ENCODE results near the gene INSR.

DNA sequence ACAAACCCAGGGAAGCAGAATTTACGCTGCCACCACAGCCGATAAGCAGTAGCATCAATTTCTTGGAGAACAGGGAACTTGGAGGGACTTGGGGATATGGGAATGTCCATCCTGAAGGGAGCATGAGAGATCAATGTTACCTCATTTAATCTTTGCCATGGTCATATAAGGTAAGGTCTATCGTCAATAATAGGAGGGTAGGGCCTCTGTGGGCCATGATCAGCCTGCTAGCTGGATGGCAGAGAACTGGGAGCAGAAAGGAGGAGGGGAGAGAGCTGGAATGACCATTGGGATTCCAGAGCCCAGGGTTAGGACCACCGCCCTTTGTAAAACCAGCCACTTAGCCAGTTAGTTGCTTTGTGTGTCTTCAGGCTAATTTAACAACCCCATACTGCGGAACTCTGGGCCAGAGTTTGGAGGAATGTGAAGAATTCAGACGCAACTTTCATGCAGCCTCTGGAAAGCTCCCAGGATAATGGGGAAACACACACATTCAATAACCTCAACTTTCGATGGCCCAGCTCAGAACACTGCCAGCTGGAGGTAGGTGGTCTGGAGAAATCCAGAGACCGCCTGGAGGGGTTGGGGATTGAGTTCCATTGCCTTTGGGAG is 184.4 kb downstream of the INSR start:
- TF ChIP-seq, protein P1, sequence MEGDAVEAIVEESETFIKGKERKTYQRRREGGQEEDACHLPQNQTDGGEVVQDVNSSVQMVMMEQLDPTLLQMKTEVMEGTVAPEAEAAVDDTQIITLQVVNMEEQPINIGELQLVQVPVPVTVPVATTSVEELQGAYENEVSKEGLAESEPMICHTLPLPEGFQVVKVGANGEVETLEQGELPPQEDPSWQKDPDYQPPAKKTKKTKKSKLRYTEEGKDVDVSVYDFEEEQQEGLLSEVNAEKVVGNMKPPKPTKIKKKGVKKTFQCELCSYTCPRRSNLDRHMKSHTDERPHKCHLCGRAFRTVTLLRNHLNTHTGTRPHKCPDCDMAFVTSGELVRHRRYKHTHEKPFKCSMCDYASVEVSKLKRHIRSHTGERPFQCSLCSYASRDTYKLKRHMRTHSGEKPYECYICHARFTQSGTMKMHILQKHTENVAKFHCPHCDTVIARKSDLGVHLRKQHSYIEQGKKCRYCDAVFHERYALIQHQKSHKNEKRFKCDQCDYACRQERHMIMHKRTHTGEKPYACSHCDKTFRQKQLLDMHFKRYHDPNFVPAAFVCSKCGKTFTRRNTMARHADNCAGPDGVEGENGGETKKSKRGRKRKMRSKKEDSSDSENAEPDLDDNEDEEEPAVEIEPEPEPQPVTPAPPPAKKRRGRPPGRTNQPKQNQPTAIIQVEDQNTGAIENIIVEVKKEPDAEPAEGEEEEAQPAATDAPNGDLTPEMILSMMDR (IDR thresholded peaks at IDR 0.05; ENCODE audit: borderline replicate concordance, extremely low read depth, low read length, poor library complexity, severe bottlenecking): no peak
- no peak for TF ChIP-seq EZH2 (IDR thresholded peaks at IDR 0.05; ENCODE audit: borderline replicate concordance, low read depth, low read length, severe bottlenecking)

Measured in DND-41 (cell line).